ENCODE data around the gene FBXW7. TPM values are rescaled to one million over a fixed set of nuclear protein-coding genes. Genes with fewer than 3 reads are reported as not detected.

Gene FBXW7
- total RNA-seq, 1 donor from 2014 or later = 47.2 TPM

DNA sequence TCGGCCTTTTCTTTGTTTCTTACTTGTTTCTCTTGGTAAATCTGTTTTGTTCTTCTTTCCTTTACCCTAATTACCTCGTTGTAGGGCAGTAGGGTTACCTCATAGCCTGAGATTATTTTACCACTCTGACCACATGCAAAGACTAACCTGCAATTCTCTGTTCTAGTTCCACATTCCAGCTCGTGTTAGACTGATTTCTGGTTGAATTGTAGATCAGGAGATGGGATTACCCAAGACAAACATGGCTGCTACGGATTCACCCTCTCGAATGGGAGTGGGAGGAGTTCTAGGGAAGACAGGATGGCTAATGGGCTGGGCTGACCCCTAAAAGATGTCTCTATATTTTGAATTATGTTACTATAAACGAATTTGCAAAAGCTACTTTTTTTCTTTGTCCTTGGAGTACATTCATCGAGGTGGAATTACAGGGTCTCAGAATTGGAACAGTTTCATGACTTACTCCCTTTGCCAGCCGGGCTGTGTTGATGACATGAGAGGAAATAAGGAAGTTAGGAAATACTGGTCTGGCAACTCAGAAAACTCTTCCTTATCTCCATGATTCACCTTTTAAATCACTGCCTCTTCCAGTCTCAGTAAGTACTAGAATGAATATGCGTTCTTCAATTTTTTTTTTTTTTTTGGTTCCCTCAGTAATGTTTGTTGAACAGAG, 36.7 kb upstream of the FBXW7 start:
- H3K36me3 ChIP-seq = no peaks in the 10 kb centered on the region
- no peaks in the 10 kb centered on the region for H3K4me1 ChIP-seq
- H3K9me3 ChIP-seq = no peaks in the 10 kb centered on the region
- TF ChIP-seq, protein P1, sequence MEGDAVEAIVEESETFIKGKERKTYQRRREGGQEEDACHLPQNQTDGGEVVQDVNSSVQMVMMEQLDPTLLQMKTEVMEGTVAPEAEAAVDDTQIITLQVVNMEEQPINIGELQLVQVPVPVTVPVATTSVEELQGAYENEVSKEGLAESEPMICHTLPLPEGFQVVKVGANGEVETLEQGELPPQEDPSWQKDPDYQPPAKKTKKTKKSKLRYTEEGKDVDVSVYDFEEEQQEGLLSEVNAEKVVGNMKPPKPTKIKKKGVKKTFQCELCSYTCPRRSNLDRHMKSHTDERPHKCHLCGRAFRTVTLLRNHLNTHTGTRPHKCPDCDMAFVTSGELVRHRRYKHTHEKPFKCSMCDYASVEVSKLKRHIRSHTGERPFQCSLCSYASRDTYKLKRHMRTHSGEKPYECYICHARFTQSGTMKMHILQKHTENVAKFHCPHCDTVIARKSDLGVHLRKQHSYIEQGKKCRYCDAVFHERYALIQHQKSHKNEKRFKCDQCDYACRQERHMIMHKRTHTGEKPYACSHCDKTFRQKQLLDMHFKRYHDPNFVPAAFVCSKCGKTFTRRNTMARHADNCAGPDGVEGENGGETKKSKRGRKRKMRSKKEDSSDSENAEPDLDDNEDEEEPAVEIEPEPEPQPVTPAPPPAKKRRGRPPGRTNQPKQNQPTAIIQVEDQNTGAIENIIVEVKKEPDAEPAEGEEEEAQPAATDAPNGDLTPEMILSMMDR (IDR thresholded peaks at IDR 0.05) = no peak
- intact Hi-C loops (cut with DNase I) = no loop called here
- ATAC-seq (peak; percentile 30), DNase-seq (no peak)
- H3K27ac ChIP-seq = no peak overlapping the region
- no peak overlapping the region for H3K4me3 ChIP-seq
- no peaks in the 10 kb centered on the region for H3K27me3 ChIP-seq

DNA sequence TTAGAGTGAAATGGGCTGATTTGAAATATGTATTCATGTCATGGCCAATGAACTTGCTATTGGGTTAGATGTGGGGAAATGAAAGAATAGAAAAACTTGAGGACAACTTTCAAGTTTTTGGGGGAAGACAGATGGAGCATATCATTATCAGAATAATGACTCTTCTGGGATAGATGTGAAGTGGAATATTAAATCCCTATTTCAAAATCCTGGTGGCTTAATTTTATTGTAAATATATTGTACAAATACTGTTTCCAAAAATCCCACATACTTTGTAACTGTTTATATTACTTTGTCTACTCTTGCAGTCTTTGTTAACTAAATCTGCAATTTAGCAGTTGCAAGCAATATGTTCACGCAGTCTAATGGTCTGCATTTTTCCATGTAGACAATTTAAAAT, 35.9 kb upstream of the FBXW7 start:
- no peak for DNase-seq
- no peaks in the 10 kb centered on the region for H3K4me1 ChIP-seq
- no peak overlapping the region for H3K4me3 ChIP-seq
- ATAC-seq = no peak
- no peaks in the 10 kb centered on the region for H3K9me3 ChIP-seq
- intact Hi-C loops (cut with DNase I) = no loop called here
- H3K27me3 ChIP-seq = no peaks in the 10 kb centered on the region
- H3K27ac ChIP-seq = no peak overlapping the region
- H3K36me3 ChIP-seq = no peaks in the 10 kb centered on the region
- TF ChIP-seq, protein P1 (IDR thresholded peaks at IDR 0.05) = no peak

DNA sequence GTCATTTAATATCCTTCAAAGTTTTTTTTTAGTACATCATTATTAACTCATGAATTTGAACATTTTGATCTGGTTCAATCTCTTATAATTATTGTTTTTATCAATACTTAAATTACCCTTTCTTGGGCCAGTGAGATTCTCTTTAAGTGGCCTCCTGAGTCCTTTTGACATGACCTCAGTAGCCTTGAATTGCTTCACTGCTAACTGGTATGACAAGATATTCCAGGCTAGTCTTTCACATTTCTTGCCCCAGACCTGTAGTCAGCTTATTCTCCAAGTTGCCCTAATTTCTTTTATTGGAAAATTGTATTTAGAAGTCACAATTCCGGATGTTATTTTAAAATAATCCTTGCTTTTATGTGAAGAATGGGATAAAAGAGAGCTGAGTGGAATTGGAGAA, 35.4 kb upstream of the FBXW7 start:
- Histone ChIP-seq H3K27me3 (no peaks in the 10 kb centered on the region), H3K4me1 (no peaks in the 10 kb centered on the region), H3K9me3 (no peaks in the 10 kb centered on the region), H3K4me3 (no peak overlapping the region), H3K27ac (no peak overlapping the region), H3K36me3 (no peaks in the 10 kb centered on the region)
- TF ChIP-seq, protein P1 (IDR thresholded peaks at IDR 0.05) = no peak
- DNase-seq (no peak), ATAC-seq (no peak)
- intact Hi-C loops (cut with DNase I) = no loop called here

DNA sequence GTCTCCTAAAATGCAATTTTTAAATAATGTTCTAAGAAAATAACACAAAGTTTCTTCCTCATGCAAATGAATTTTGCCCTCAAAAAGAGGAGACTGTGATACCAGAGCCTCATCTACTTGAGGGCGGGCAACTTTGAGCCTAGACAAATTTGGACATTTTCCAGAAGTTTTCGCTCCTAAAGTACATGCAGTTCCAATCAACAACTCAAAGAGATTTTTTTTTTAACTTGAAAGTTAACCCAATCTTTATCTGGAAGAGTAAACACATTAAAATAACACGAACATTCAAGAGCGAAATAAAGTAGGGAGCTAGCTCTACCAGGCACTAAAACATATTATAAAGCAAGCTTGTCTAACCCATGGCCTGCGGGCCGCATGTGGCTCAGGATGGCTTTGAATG, 29.4 kb upstream of the FBXW7 start:
- intact Hi-C loops (cut with DNase I) = no loop called here
- TF ChIP-seq, protein P1 (IDR thresholded peaks at IDR 0.05) = no peak
- Histone ChIP-seq H3K27me3 (no peaks in the 10 kb centered on the region), H3K27ac (no peak overlapping the region), H3K4me1 (no peaks in the 10 kb centered on the region), H3K36me3 (no peaks in the 10 kb centered on the region), H3K9me3 (no peaks in the 10 kb centered on the region), H3K4me3 (no peak overlapping the region)
- DNase-seq = no peak
- ATAC-seq = no peak

DNA sequence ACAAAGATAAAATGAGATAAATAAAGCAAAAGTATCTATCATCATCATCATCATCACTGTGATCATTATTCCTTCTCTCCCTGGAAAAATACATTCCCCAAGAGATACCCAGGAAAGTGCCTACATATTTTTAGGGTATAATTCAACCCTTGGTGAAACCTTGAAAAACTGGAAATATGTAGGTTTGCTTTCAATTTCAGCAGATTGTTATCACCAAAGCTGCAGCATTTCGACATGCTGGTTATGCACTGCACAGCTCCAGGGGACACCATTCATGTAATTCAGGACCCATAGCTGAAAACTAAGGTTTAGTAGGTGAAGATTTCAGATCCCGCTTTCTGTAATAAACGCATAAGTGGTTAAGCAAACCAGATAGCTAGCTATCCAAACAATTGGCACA, 28.4 kb upstream of the FBXW7 start:
- no peak overlapping the region for H3K27ac ChIP-seq
- no peaks in the 10 kb centered on the region for H3K27me3 ChIP-seq
- ATAC-seq (no peak), DNase-seq (no peak)
- no peak overlapping the region for H3K4me3 ChIP-seq
- TF ChIP-seq, protein P1 (IDR thresholded peaks at IDR 0.05) = no peak
- H3K9me3 ChIP-seq = no peaks in the 10 kb centered on the region
- intact Hi-C loops (cut with DNase I) = no loop called here
- H3K36me3 ChIP-seq = no peaks in the 10 kb centered on the region
- H3K4me1 ChIP-seq = no peaks in the 10 kb centered on the region

DNA sequence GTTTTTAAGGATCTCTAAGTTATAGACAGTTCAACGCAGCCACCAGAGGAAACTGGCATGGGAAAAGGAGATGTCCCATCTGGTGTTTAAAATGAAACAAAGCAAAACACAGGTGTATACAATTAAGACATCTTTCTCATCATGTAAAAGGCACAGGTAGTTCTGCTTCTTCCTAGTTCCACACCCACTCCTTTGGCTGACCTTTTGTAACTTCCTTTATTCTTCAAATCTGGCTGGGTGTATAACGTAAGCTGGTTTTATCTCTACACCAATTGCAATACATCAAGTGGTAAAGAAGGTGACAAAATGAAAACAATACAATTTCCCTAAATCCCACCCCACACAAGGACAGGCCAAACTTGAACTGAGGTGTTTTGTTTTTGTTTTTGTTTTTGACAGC, 27.3 kb upstream of the FBXW7 start:
- no peak for ATAC-seq
- H3K4me1 ChIP-seq = no peaks in the 10 kb centered on the region
- no peak for DNase-seq
- TF ChIP-seq, protein P1 (IDR thresholded peaks at IDR 0.05) = no peak
- H3K4me3 ChIP-seq = no peak overlapping the region
- no peak overlapping the region for H3K27ac ChIP-seq
- H3K27me3 ChIP-seq = no peaks in the 10 kb centered on the region
- no peaks in the 10 kb centered on the region for H3K36me3 ChIP-seq
- no peaks in the 10 kb centered on the region for H3K9me3 ChIP-seq
- intact Hi-C loops (cut with DNase I) = no loop called here

All from upper lobe of right lung (tissue), 1 donor.